Bronchial epithelial cell (primary cell): Measurements from ENCODE around the gene CNTRL. TPM values are rescaled to one million over a fixed set of nuclear protein-coding genes. Genes with fewer than 3 reads are reported as not detected.
A peak's percentile ranks its signal among the peaks of the same experiment; 100 is the strongest.

Experiments
- DNase-seq: peaks from one replicate; pipeline ENCODE4 v3.0.0-alpha.2; 2010; ENCODE audit warnings: low read depth
- FAIRE-seq: peaks from 2 replicates; lab custom pipeline; 2011; peaks lifted over from hg19 to GRCh38; lab: Jason Lieb, UNC
- H3K27me3 ChIP-seq: 2 replicates; pipeline ENCODE4 v1.5.1; 2011; ENCODE audit warnings: low read length; ENCODE audit not compliant: control insufficient read depth, insufficient read depth
- H3K36me3 ChIP-seq: 2 replicates; pipeline ENCODE4 v1.5.1; 2011; ENCODE audit warnings: low read length; ENCODE audit not compliant: control insufficient read depth, insufficient read depth
- H3K4me3 ChIP-seq: 2 replicates; pipeline ENCODE4 v1.5.1; 2011; ENCODE audit warnings: mild to moderate bottlenecking, low read depth, low read length, control low read depth
- total RNA-seq: library from RNA; depleted of rRNA; stranded (reverse); fragments of >200 nt; gene quantifications from 2 replicates; pipeline ENCODE4 v1.2.1, GENCODE V29; 2014
- TF ChIP-seq, protein P1 (sequence below): IDR thresholded peaks from 2 replicates; pipeline ENCODE4 v1.5.1; 2011; ENCODE audit warnings: mild to moderate bottlenecking, moderate library complexity, low read length, control low read depth, inconsistent platforms; ENCODE audit not compliant: insufficient read depth, severe bottlenecking

CNTRL gene
- total RNA-seq, 1 donor from 2014 or later: 5.0 TPM

DNA sequence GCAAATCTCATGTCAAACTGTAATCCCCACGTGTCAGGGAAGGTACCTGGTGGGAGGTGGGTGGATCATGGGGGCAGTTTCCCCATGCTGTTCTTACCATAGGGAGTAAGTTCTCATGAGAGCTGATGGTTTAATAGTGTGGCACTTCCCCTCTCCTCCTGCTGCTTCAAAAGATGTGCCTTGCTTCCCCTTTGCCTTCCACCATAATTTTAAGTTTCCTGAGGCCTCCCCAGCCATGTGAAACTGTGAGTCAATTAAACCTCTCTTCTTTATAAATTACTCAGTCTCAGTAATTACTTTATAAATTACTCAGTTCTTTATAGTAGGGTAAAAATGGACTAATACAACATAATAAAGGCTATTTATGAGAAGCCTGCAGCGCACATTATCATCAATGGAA, 7.1 kb upstream of the CNTRL start:
- no peak for FAIRE-seq
- Histone ChIP-seq H3K36me3 (no peaks in the 10 kb centered on the region), H3K4me3 (no peak overlapping the region), H3K27me3 (no peaks in the 10 kb centered on the region)
- TF ChIP-seq, protein P1, sequence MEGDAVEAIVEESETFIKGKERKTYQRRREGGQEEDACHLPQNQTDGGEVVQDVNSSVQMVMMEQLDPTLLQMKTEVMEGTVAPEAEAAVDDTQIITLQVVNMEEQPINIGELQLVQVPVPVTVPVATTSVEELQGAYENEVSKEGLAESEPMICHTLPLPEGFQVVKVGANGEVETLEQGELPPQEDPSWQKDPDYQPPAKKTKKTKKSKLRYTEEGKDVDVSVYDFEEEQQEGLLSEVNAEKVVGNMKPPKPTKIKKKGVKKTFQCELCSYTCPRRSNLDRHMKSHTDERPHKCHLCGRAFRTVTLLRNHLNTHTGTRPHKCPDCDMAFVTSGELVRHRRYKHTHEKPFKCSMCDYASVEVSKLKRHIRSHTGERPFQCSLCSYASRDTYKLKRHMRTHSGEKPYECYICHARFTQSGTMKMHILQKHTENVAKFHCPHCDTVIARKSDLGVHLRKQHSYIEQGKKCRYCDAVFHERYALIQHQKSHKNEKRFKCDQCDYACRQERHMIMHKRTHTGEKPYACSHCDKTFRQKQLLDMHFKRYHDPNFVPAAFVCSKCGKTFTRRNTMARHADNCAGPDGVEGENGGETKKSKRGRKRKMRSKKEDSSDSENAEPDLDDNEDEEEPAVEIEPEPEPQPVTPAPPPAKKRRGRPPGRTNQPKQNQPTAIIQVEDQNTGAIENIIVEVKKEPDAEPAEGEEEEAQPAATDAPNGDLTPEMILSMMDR: no peak
- no peak for DNase-seq

GRCh38 chr9:121069396-121069795, 5.4 kb upstream of the CNTRL start:
- TF ChIP-seq, protein P1: no peak

GRCh38 chr9:121071370-121071755, 3.4 kb upstream of the CNTRL start:
- Histone ChIP-seq H3K36me3 (no peaks in the 10 kb centered on the region), H3K4me3 (peak overlapping the region; percentile 38), H3K27me3 (no peaks in the 10 kb centered on the region)
- DNase-seq (no peak), FAIRE-seq (no peak)
- TF ChIP-seq, protein P1: no peak

More at GRCh38 chr9:121069396-121069795, 5.4 kb upstream of the CNTRL start:
- no peak overlapping the region for H3K4me3 ChIP-seq
- DNase-seq: no peak
- no peaks in the 10 kb centered on the region for H3K27me3 ChIP-seq
- H3K36me3 ChIP-seq: no peaks in the 10 kb centered on the region
- no peak for FAIRE-seq

DNA sequence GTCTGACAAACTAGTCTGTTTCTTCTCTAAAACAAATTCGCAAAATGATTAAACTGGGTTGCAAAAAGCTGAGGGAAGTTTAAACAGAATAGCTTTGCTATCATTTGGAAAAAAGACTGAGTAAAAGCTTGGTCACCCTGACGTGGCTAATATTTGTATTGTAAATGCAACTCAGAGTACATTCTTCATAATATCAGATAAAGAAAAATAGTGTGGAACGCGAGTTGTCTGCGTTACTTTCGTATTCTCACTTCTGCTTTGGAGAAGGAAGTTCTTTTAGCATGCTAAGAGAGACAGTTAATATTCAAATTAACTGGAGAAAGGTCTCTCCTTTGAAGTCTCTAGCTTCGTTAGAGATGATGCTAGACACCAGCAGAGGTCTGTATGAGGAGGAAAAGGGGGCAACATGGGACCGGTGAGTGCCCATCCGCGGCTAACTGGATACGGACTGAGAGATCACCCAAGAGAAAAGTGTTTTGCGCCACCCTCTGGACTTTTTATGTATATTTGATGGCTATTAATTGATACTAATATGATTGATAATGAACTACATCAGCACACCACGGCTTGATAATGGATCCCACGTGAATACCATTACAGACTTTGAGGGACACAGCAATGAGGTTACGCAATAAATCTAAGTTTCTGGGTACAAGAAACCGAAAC, 2.9 kb upstream of the CNTRL start:
- peak overlapping the region; percentile 38 for H3K4me3 ChIP-seq
- FAIRE-seq (no peak), DNase-seq (peak; percentile 38)
- H3K27me3 ChIP-seq: no peaks in the 10 kb centered on the region
- TF ChIP-seq, protein P1: peak; percentile 17
- no peaks in the 10 kb centered on the region for H3K36me3 ChIP-seq

- Histone ChIP-seq H3K27me3 (no peaks in the 10 kb centered on the region), H3K4me3 (no peak overlapping the region), H3K36me3 (no peaks in the 10 kb centered on the region)
- peak; percentile 17 for DNase-seq
- TF ChIP-seq, protein P1: no peak
- FAIRE-seq: no peak
Observed at GRCh38 chr9:121073038-121073437, 1.7 kb upstream of the CNTRL start.
